DMS 273 treated with DMSO at 0.1 percent for 48 hours (cell line): ENCODE data around the gene SPATA6.

Experiments
- DNase-seq: peaks from one replicate; lab custom pipeline; 2025; lab: John Stamatoyannopoulos, UW

The SPATA6 gene

GRCh38 chr1:48251821-48252220 lies 220.2 kb downstream of the SPATA6 start:
- no peak for DNase-seq

- no peak for DNase-seq
Observed at GRCh38 chr1:48251323-48251722, 220.7 kb downstream of the SPATA6 start.

- no peak for DNase-seq
Observed at GRCh38 chr1:48250572-48250971, 221.4 kb downstream of the SPATA6 start.

GRCh38 chr1:48249868-48250267 lies 222.1 kb downstream of the SPATA6 start:
- DNase-seq = no peak

- DNase-seq = no peak
Observed at GRCh38 chr1:48248356-48248755, 223.6 kb downstream of the SPATA6 start.

GRCh38 chr1:48246727-48247126 lies 225.3 kb downstream of the SPATA6 start:
- peak; percentile 3 for DNase-seq
